Activated naive CD8-positive, alpha-beta T cell treated with anti-CD3 and anti-CD28 coated beads, Interleukin-2, amount 10 ng/mL, durations not matched to agents 7 days and 5 days (primary cell): ENCODE data around the gene ZBTB7C. TPM values are rescaled to one million over a fixed set of nuclear protein-coding genes. Genes with fewer than 3 reads are reported as not detected.

ENCODE experiments used
- ATAC-seq: fragments of 150-1000 bp; cut with Tn5 transposase; one replicate; pipeline ENCODE4 v1.10.0; 2021; ENCODE audit warnings: low read depth, moderate library complexity
- POLR2A ChIA-PET: fragments of 350-600 bp; sonication (Branson Sonifier 250); formaldehyde crosslinking; loops from one replicate; lab custom pipeline; 2021; ENCODE audit warnings: antibody characterized with exemption; lab: Charles Lee
- DNase-seq: peaks from one replicate; pipeline ENCODE4 v3.0.0; 2021
- H3K27ac Mint-ChIP-seq: one replicate; pipeline ENCODE4 v1.8.0; 2022; ENCODE audit warnings: mild to moderate bottlenecking, mixed read lengths
- H3K27me3 Mint-ChIP-seq: one replicate; pipeline ENCODE4 v1.8.0; 2022; ENCODE audit warnings: mild to moderate bottlenecking, moderate library complexity, mixed read lengths
- H3K36me3 Mint-ChIP-seq: one replicate; pipeline ENCODE4 v1.8.0; 2021; ENCODE audit warnings: mild to moderate bottlenecking, mixed read lengths
- H3K4me1 Mint-ChIP-seq: one replicate; pipeline ENCODE4 v1.8.0; 2021; ENCODE audit warnings: mixed read lengths
- H3K4me3 Mint-ChIP-seq: one replicate; pipeline ENCODE4 v1.8.0; 2022; ENCODE audit warnings: mild to moderate bottlenecking, moderate library complexity, mixed read lengths
- H3K9me3 Mint-ChIP-seq: one replicate; pipeline ENCODE4 v1.8.0; 2021; ENCODE audit warnings: mixed read lengths
- total RNA-seq, 2 experiments: library from RNA; stranded (reverse); gene quantifications; one replicate each; pipeline ENCODE4 v1.2.3, GENCODE V29; 2021

The ZBTB7C gene
- total RNA-seq, 2 experiments from 2014 or later, result not detected

GRCh38 chr18:48068916-48069445, 340.2 kb downstream of the ZBTB7C start:
- no peak overlapping the region for H3K4me3 Mint-ChIP-seq
- DNase-seq (no peak), ATAC-seq (no peak)
- no peaks in the 10 kb centered on the region for H3K36me3 Mint-ChIP-seq
- no peak overlapping the region for H3K27ac Mint-ChIP-seq
- H3K9me3 Mint-ChIP-seq, result no peaks in the 10 kb centered on the region
- peaks cover 9% of the 10 kb centered on the region for H3K27me3 Mint-ChIP-seq
- POLR2A ChIA-PET, result no interaction called here
- no peaks in the 10 kb centered on the region for H3K4me1 Mint-ChIP-seq

- Mint-ChIP-seq H3K4me1 (no peaks in the 10 kb centered on the region), H3K27me3 (peaks cover 4% of the 10 kb centered on the region), H3K36me3 (no peaks in the 10 kb centered on the region), H3K4me3 (no peak overlapping the region), H3K9me3 (no peaks in the 10 kb centered on the region), H3K27ac (no peak overlapping the region)
- ATAC-seq, result no peak
- POLR2A ChIA-PET, result no interaction called here
- no peak for DNase-seq
These were observed 342.9 kb downstream of the ZBTB7C start for GRCh38 chr18:48066225-48066652.

DNA sequence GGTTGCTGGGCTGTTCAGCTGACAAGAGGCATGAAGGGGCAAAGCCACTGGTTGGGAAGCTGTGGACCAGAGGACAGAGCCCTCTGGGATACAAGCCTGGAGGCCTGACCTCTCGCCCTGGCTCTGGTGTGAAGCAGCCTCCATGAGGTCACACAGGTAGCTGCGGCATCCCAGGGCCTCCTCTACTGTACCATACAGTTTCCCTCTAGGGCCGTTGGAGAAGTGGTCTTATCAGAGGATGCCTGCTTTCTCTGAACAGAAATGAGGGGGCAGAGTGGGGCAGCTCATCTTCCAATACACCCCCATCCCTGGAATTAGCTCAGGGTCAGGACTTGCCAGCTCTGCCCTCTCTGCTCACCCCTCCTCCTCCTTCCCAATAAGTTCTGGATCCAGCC, 343.6 kb downstream of the ZBTB7C start:
- H3K4me3 Mint-ChIP-seq, result no peak overlapping the region
- H3K27ac Mint-ChIP-seq, result no peak overlapping the region
- H3K36me3 Mint-ChIP-seq, result no peaks in the 10 kb centered on the region
- H3K4me1 Mint-ChIP-seq, result no peaks in the 10 kb centered on the region
- peaks cover 7% of the 10 kb centered on the region for H3K27me3 Mint-ChIP-seq
- ATAC-seq (no peak), DNase-seq (no peak)
- POLR2A ChIA-PET, result no interaction called here
- H3K9me3 Mint-ChIP-seq, result no peaks in the 10 kb centered on the region

DNA sequence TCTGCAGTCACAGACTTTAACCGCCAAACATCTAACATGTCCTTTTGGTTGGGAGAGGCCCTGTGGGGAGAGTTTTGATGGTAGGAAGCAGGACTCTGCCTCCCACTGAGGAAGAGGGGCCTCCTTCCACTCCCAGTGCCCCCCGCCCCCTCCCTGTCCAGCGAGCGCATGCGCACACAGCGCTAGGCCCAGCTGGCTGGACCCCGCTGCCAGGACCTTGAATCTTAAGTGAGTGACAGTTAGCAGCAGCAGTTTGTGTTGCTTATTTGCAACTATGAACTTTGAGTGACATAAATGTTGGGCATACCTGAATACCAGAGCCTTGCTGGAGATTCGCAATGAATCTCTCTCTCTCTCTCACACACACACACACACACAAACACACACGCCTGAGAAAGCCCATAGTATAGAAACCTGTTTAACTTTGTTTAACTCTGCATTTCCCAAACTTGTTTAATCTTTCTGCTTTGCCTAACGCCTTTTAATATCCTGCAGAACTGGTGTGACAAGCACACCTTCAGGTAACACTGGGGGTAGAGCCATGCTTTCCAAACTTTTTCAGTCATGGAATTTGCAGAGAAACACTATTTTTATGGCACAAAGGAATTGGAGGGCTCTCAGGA, 344.1 kb downstream of the ZBTB7C start:
- no peak overlapping the region for H3K27ac Mint-ChIP-seq
- no peak overlapping the region for H3K4me3 Mint-ChIP-seq
- H3K4me1 Mint-ChIP-seq, result no peaks in the 10 kb centered on the region
- H3K36me3 Mint-ChIP-seq, result no peaks in the 10 kb centered on the region
- H3K9me3 Mint-ChIP-seq, result no peaks in the 10 kb centered on the region
- POLR2A ChIA-PET, result no interaction called here
- ATAC-seq, result no peak
- DNase-seq, result no peak
- H3K27me3 Mint-ChIP-seq, result peaks cover 13% of the 10 kb centered on the region

DNA sequence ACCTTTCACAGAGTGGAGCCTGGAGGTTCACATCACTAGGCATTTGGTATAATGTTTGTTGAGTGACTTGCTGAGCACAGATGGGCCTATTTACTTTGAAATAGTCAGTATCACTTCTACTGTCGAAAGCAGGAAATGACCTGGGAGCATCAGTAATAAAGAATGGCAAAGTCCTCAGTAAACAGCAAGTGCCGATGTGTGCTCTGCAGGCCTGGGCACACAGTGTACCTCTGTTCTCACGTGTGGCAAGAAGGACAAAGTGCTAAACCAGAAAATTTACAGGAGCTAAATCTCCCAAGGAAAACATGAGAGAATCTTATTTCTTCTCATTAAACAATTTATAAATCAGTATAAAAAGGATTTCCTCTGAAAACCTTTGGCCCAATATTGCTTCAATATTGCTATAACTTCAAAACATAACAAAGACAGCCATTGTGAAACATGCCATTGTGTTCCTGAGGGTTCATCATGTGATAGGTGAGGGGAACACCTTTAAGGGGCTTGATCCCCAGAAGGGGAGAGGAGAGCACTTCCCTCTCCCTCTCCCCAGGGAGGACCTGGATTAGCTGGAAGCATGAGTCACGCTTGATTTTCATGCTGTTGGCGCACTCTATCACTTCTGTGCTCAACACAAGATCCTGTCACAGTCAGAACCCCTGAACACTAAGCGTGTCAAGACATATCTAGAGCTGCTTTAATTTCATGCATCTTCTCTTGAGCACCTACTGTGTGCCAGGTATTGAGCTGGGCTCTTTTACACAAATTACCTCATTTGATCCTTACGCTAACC, 347.2 kb downstream of the ZBTB7C start:
- Mint-ChIP-seq H3K36me3 (no peaks in the 10 kb centered on the region), H3K27me3 (peaks cover 33% of the 10 kb centered on the region), H3K4me3 (no peak overlapping the region), H3K27ac (no peak overlapping the region), H3K9me3 (no peaks in the 10 kb centered on the region), H3K4me1 (no peaks in the 10 kb centered on the region)
- DNase-seq (no peak), ATAC-seq (no peak)
- POLR2A ChIA-PET, result no interaction called here

- ATAC-seq (no peak), DNase-seq (no peak)
- Mint-ChIP-seq H3K9me3 (no peaks in the 10 kb centered on the region), H3K4me3 (no peak overlapping the region), H3K36me3 (no peaks in the 10 kb centered on the region), H3K27me3 (peaks cover 40% of the 10 kb centered on the region), H3K27ac (no peak overlapping the region), H3K4me1 (no peaks in the 10 kb centered on the region)
- POLR2A ChIA-PET, result no interaction called here
These were observed 348.2 kb downstream of the ZBTB7C start for GRCh38 chr18:48060970-48061369.

DNA sequence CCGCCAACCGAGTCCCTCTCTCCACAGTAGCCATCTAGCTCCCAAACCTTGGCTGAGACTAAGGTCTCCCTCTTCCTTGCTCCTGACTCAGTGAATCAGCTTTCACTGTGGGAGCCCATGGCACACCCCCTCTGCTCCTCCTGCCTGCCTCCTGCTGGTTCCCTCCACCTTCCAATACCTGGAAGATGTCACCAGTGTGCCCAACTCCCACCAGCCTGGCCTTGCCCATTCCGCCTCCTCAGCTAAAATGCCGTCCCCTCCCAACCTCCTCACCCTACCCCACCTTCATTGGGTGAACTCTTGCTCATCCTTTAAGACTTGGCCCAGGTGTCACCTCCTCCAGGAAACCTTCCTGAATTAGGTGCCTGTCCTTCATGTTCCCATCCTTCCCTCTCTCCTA, 348.8 kb downstream of the ZBTB7C start:
- peaks cover 45% of the 10 kb centered on the region for H3K27me3 Mint-ChIP-seq
- no peaks in the 10 kb centered on the region for H3K9me3 Mint-ChIP-seq
- H3K4me3 Mint-ChIP-seq, result no peak overlapping the region
- no peaks in the 10 kb centered on the region for H3K36me3 Mint-ChIP-seq
- POLR2A ChIA-PET, result no interaction called here
- no peak overlapping the region for H3K27ac Mint-ChIP-seq
- no peak for ATAC-seq
- DNase-seq, result no peak
- H3K4me1 Mint-ChIP-seq, result no peaks in the 10 kb centered on the region

DNA sequence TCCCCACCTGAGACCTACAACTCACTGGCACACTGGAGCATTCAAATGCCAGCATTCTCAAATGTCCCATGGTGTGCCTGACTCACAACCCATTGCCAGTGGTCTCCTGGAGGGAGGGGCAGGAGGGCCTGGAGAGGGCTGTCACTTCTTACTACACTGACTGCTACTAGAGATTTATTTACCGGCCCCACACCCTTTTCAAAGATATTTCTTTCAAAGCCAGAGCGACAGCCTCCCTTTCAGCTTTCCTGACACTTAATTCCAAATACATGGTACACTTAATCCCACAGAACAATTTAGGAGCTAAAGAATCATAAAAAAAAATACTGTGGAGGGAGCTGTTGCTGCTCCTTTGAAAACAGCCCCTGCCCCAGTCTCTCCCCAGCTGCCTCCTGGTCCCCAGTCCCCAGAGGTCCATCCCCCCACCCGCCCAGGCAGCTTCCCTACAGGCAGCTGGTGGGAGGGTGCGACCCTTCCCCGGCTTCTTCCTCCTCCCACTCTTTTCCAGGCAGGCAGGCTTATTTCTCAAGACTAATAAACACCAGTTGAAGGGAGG, 349.6 kb downstream of the ZBTB7C start:
- DNase-seq (no peak), ATAC-seq (no peak)
- Mint-ChIP-seq H3K4me3 (no peak overlapping the region), H3K36me3 (no peaks in the 10 kb centered on the region), H3K9me3 (no peaks in the 10 kb centered on the region), H3K27ac (no peak overlapping the region), H3K4me1 (no peaks in the 10 kb centered on the region), H3K27me3 (peaks cover 51% of the 10 kb centered on the region)
- POLR2A ChIA-PET, result no interaction called here

GRCh38 chr18:48058486-48058885, 350.7 kb downstream of the ZBTB7C start:
- peaks cover 57% of the 10 kb centered on the region for H3K27me3 Mint-ChIP-seq
- no peak overlapping the region for H3K4me3 Mint-ChIP-seq
- DNase-seq (no peak), ATAC-seq (no peak)
- POLR2A ChIA-PET, result no interaction called here
- no peak overlapping the region for H3K27ac Mint-ChIP-seq
- H3K4me1 Mint-ChIP-seq, result no peaks in the 10 kb centered on the region
- no peaks in the 10 kb centered on the region for H3K9me3 Mint-ChIP-seq
- no peaks in the 10 kb centered on the region for H3K36me3 Mint-ChIP-seq

- POLR2A ChIA-PET, result no interaction called here
- no peak for DNase-seq
- Mint-ChIP-seq H3K27me3 (peaks cover 63% of the 10 kb centered on the region), H3K9me3 (no peaks in the 10 kb centered on the region), H3K36me3 (no peaks in the 10 kb centered on the region), H3K4me3 (no peak overlapping the region), H3K27ac (no peak overlapping the region), H3K4me1 (no peaks in the 10 kb centered on the region)
- ATAC-seq, result no peak
These were observed 352.2 kb downstream of the ZBTB7C start for GRCh38 chr18:48057018-48057417.

- Mint-ChIP-seq H3K36me3 (no peaks in the 10 kb centered on the region), H3K4me1 (no peaks in the 10 kb centered on the region), H3K9me3 (no peaks in the 10 kb centered on the region), H3K4me3 (no peak overlapping the region), H3K27me3 (peaks cover 58% of the 10 kb centered on the region), H3K27ac (no peak overlapping the region)
- DNase-seq (no peak), ATAC-seq (no peak)
- POLR2A ChIA-PET, result no interaction called here
These were observed 353.8 kb downstream of the ZBTB7C start for GRCh38 chr18:48055351-48055750.

GRCh38 chr18:48053881-48054816, 355.0 kb downstream of the ZBTB7C start:
- no peaks in the 10 kb centered on the region for H3K36me3 Mint-ChIP-seq
- no peaks in the 10 kb centered on the region for H3K4me1 Mint-ChIP-seq
- no peak for ATAC-seq
- no peak overlapping the region for H3K4me3 Mint-ChIP-seq
- no peaks in the 10 kb centered on the region for H3K9me3 Mint-ChIP-seq
- POLR2A ChIA-PET, result no interaction called here
- no peak for DNase-seq
- peaks cover 46% of the 10 kb centered on the region for H3K27me3 Mint-ChIP-seq
- no peak overlapping the region for H3K27ac Mint-ChIP-seq

GRCh38 chr18:48052842-48053241, 356.3 kb downstream of the ZBTB7C start:
- Mint-ChIP-seq H3K9me3 (no peaks in the 10 kb centered on the region), H3K36me3 (no peaks in the 10 kb centered on the region), H3K4me3 (no peak overlapping the region), H3K27ac (no peak overlapping the region), H3K4me1 (no peaks in the 10 kb centered on the region), H3K27me3 (peaks cover 37% of the 10 kb centered on the region)
- ATAC-seq, result no peak
- DNase-seq, result no peak
- POLR2A ChIA-PET, result no interaction called here
